Caco-2 (cell line): ENCODE results near the gene NDUFB2. TPM values are rescaled to one million over a fixed set of nuclear protein-coding genes. Genes with fewer than 3 reads are reported as not detected.

ENCODE experiments used
- Bru-seq: library from RNA; stranded (reverse); fragments of 400-500 nt; gene quantifications from one replicate; lab custom pipeline; 2021; lab: Mats Ljungman, UMichigan
- BruChase-seq, 2 experiments: library from RNA; stranded (reverse); fragments of 400-500 nt; gene quantifications; one replicate each; lab custom pipeline; 2021; lab: Mats Ljungman, UMichigan
- BruUV-seq: library from RNA; stranded (reverse); fragments of 400-500 nt; replicated peaks from 2 replicates; lab custom pipeline; 2021; lab: Mats Ljungman, UMichigan
- CTCF ChIA-PET: fragments of 300-600 bp; sonication (Branson Sonifier 250); formaldehyde crosslinking; loops from one replicate; lab custom pipeline; 2022; ENCODE audit warnings: antibody characterized with exemption; lab: Charles Lee
- POLR2A ChIA-PET: fragments of 300-600 bp; sonication (Branson Sonifier 250); formaldehyde crosslinking; loops from one replicate; lab custom pipeline; 2022; ENCODE audit warnings: antibody characterized with exemption; lab: Charles Lee
- DNase-seq, 2 experiments: peaks; one replicate each; pipeline versions ENCODE4 v3.0.0 to v3.0.0-alpha.2; 2020 to 2022
- H3K27me3 ChIP-seq: replicated peaks from 2 replicates; pipeline ENCODE4 v1.6.0; 2011; ENCODE audit warnings: low read length; ENCODE audit not compliant: control insufficient read depth, insufficient read depth
- H3K36me3 ChIP-seq: 2 replicates; pipeline ENCODE4 v1.5.1; 2011; ENCODE audit warnings: low read length; ENCODE audit not compliant: control insufficient read depth, insufficient read depth
- H3K4me1 ChIP-seq: fragments of 250-450 bp; sonication (Bioruptor Pico); 2 replicates; pipeline ENCODE4 v1.5.1; 2020; ENCODE audit warnings: mild to moderate bottlenecking
- H3K4me3 ChIP-seq: 2 replicates; pipeline ENCODE4 v1.5.1; 2011; ENCODE audit warnings: low read depth, mild to moderate bottlenecking, control low read depth, low read length
- H3K9me3 ChIP-seq: fragments of 250-450 bp; sonication (Bioruptor Pico); 2 replicates; pipeline ENCODE4 v1.5.1; 2020; ENCODE audit warnings: mild to moderate bottlenecking, moderate library complexity
- H3K27ac Mint-ChIP-seq: one replicate; pipeline ENCODE4 v1.8.0; 2022; ENCODE audit warnings: mixed read lengths; ENCODE audit not compliant: unreplicated experiment
- H3K27me3 Mint-ChIP-seq: one replicate; pipeline ENCODE4 v1.8.0; 2022; ENCODE audit warnings: mixed read lengths; ENCODE audit not compliant: insufficient read depth, unreplicated experiment
- H3K36me3 Mint-ChIP-seq: one replicate; pipeline ENCODE4 v1.8.0; 2022; ENCODE audit warnings: mild to moderate bottlenecking, mixed read lengths; ENCODE audit not compliant: insufficient read depth, unreplicated experiment
- H3K4me1 Mint-ChIP-seq: one replicate; pipeline ENCODE4 v1.8.0; 2022; ENCODE audit warnings: low read depth, mixed read lengths; ENCODE audit not compliant: unreplicated experiment
- H3K4me3 Mint-ChIP-seq: one replicate; pipeline ENCODE4 v1.8.0; 2022; ENCODE audit warnings: mild to moderate bottlenecking, moderate library complexity, mixed read lengths; ENCODE audit not compliant: unreplicated experiment
- H3K9me3 Mint-ChIP-seq: one replicate; pipeline ENCODE4 v1.8.0; 2022; ENCODE audit warnings: mixed read lengths; ENCODE audit not compliant: unreplicated experiment
- intact Hi-C: fragments of 100-400 bp; cut with micrococcal nuclease; formaldehyde crosslinking; loops from one replicate; pipeline ENCODE4 v1.10.0; 2022; ENCODE audit not compliant: unreplicated experiment
- long read RNA-seq: library from polyadenylated mRNA; stranded (forward); transcript quantifications from one replicate; pipeline ENCODE4 v2.0.0, GENCODE V29; 2022
- total RNA-seq: library from RNA; stranded (reverse); gene quantifications from 2 replicates; pipeline ENCODE4 v1.2.3, GENCODE V29; 2022
- TF ChIP-seq, protein P1 (sequence below), 2 experiments: fragments of 200-600 bp in 1 of 2; IDR thresholded peaks; 1 replicate in 1 of 2; 2 replicates in 1 of 2; pipeline versions ENCODE4 v1.5.1 to v1.8.0; 2011 to 2022; ENCODE audit warnings: antibody characterized with exemption in 1 of 2, control low read depth in 1 of 2, inconsistent platforms in 1 of 2, low read depth in 1 of 2, low read length in 1 of 2, mild to moderate bottlenecking in 1 of 2, moderate library complexity in 1 of 2; ENCODE audit not compliant: insufficient read depth in 1 of 2, severe bottlenecking in 1 of 2, unreplicated experiment in 1 of 2

The NDUFB2 gene
- total RNA-seq: 166 and 188 TPM in 2 replicates
- Bru-seq, nascent RNA: percentile 66 among the genes with signal in this experiment
- BruChase-seq, experiment 1, labeled RNA remaining after a 2-hour chase: percentile 68 among the genes with signal in this experiment
- percentile 69 among the genes with signal in this experiment for BruChase-seq, experiment 2, labeled RNA remaining after a 6-hour chase
- long read RNA-seq, transcript NDUFB2-201 (4 exons, 504 nt): major isoform, 175 of 195 reads
- long read RNA-seq, partial matches to known transcripts: 1 of 195 reads
- long read RNA-seq, other reads (novel, unspliced or antisense): 13 of 195 reads

- H3K36me3 ChIP-seq: no peaks in the 10 kb centered on the region
- no peaks in the 10 kb centered on the region for H3K9me3 ChIP-seq
- Mint-ChIP-seq H3K4me3 (peak within 1 kb of the TSS; percentile 95), H3K9me3 (no peaks in the 10 kb centered on the region), H3K27me3 (no peaks in the 10 kb centered on the region), H3K36me3 (peaks cover 42% of the 10 kb centered on the region), H3K27ac (peak within 1 kb of the TSS; percentile 94), H3K4me1 (peaks cover 11% of the 10 kb centered on the region)
- intact Hi-C loops: loop anchor here (2.0 to 10.0 kb wide), 2 partner anchors 24 to 1352 kb away; partner anchors contain the start of genes ADCK2 and FMC1
- no TSS peak for BruUV-seq
- no peaks in the 10 kb centered on the region for H3K27me3 ChIP-seq
- ChIA-PET CTCF (interaction anchor here (0.7 kb wide), 2 partner anchors 24 to 306 kb away, joined by 3 to 4 read pairs; partner anchors contain the start of gene ADCK2), POLR2A (interaction anchor here (0.6 to 0.7 kb wide), 5 partner anchors 16 to 298 kb away, joined by 3 to 7 read pairs (median 6); partner anchors contain the start of gene SLC37A3)
- TF ChIP-seq, protein P1, sequence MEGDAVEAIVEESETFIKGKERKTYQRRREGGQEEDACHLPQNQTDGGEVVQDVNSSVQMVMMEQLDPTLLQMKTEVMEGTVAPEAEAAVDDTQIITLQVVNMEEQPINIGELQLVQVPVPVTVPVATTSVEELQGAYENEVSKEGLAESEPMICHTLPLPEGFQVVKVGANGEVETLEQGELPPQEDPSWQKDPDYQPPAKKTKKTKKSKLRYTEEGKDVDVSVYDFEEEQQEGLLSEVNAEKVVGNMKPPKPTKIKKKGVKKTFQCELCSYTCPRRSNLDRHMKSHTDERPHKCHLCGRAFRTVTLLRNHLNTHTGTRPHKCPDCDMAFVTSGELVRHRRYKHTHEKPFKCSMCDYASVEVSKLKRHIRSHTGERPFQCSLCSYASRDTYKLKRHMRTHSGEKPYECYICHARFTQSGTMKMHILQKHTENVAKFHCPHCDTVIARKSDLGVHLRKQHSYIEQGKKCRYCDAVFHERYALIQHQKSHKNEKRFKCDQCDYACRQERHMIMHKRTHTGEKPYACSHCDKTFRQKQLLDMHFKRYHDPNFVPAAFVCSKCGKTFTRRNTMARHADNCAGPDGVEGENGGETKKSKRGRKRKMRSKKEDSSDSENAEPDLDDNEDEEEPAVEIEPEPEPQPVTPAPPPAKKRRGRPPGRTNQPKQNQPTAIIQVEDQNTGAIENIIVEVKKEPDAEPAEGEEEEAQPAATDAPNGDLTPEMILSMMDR (IDR thresholded peaks at IDR 0.05; ENCODE audit: insufficient read depth in 1 of 2, low read depth in 1 of 2, low read length in 1 of 2, severe bottlenecking in 1 of 2, unreplicated experiment in 1 of 2): no peak
- 0 out of 2 replicates have a peak, but pooled peaks cover 3% of the 10 kb centered on the region for H3K4me1 ChIP-seq
- peak; percentile 86 to 93 for DNase-seq
- H3K4me3 ChIP-seq: peak within 1 kb of the TSS; percentile 87
These were observed at the start of gene NDUFB2 for GRCh38 chr7:140696680-140697446. TSS of gene NDUFB2 (plus strand) at chr7:140696708. CDS start at chr7:140696745, 37 bp downstream.

DNA sequence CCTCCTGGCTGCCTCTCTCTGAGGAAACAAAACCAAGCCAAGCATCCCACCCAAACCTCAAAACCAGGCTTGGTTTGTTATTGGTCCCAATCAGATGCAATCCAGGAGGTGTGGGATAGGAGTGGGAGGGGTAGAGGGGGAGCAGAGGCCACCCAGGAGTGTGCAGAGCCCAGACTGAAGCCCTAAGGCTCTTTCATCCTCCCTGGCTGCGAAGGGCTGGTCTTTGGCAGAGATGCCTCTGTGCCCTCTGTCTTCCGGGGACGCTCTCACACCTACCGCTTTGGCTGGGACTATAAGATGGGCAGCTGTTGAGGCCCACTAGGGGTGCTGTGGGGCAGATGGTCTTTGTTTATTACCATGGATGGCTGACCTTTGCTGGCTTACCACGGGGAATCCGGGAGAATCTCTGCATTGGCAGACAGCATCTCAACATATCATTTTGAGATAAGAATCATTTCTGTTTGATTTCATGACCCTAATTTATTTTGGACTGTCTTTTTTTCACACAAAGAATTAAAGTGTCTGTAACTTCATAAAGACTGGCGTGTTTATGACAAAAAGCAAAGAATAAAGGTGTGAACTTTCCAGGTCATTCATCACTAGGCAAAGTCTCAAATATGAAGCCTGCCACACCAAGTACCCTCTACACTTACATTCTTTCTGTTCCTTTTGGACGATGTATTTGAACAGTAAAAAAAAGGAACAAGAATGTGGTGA lies 49.4 kb upstream of the NDUFB2 start:
- Mint-ChIP-seq H3K36me3 (peaks cover 6% of the 10 kb centered on the region), H3K9me3 (no peaks in the 10 kb centered on the region), H3K27me3 (peaks cover 3% of the 10 kb centered on the region), H3K27ac (no peak overlapping the region), H3K4me3 (no peak overlapping the region), H3K4me1 (no peaks in the 10 kb centered on the region)
- ChIA-PET CTCF (interaction anchor here (0.7 kb wide), 1 partner anchor 131 kb away, joined by 6 read pairs; no protein-coding TSS in a partner anchor), POLR2A (no interaction called here)
- intact Hi-C loops: no loop called here
- TF ChIP-seq, protein P1 (IDR thresholded peaks at IDR 0.05; ENCODE audit: insufficient read depth in 1 of 2, low read depth in 1 of 2, low read length in 1 of 2, severe bottlenecking in 1 of 2, unreplicated experiment in 1 of 2): peak; percentile 53 to 86
- H3K4me1 ChIP-seq: no peaks in the 10 kb centered on the region
- DNase-seq: peak; percentile 59 to 63
- no peaks in the 10 kb centered on the region for H3K27me3 ChIP-seq
- H3K9me3 ChIP-seq: no peaks in the 10 kb centered on the region
- no TSS peak for BruUV-seq
- H3K36me3 ChIP-seq: no peaks in the 10 kb centered on the region
- H3K4me3 ChIP-seq: no peak overlapping the region
